Right lobe of liver (tissue), 4 donors: Measurements from ENCODE around the gene FBRSL1.

Source experiments
- CTCF ChIP-seq, 4 donors: fragments of 200-600 bp in 3 of 4; fragments of 450-650 bp in 1 of 4; IDR thresholded peaks; one replicate each; pipeline versions ENCODE4 v1.5.1 to v1.8.0; 2016 to 2022; ENCODE audit warnings: antibody characterized with exemption in 4 of 4, mild to moderate bottlenecking in 2 of 4
- POLR2A ChIP-seq: fragments of 450-650 bp; IDR thresholded peaks from one replicate; pipeline ENCODE4 v1.6.1; 2017; ENCODE audit warnings: antibody characterized with exemption, mild to moderate bottlenecking
- donor health status: DM: no; HTN: no; CAD: no.
- donor health status: DM: no; HTN: no; CAD: no.
- donor health status: DM: no; HTN: yes; CAD: no.

DNA sequence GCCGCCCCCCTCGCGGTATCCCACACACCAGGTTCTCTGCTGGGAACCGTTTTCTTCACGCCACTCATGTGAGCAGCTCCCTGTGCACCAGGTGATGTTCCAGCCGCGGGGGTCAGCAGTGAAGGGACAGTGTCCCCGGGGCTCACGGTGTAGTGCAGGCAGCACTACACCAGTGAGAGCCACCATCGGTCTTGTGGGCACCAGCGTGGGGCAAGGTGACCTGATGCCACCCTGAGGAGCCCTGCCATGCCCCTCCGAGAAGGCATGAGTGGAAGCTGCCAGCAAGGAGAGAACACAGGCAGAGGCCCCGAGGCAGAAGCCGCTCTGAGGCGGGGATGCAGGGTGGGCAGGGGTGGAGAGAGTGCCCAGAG, 11.5 kb upstream of the FBRSL1 start:
- TF ChIP-seq CTCF (IDR thresholded peaks at IDR 0.05) (no peak), POLR2A (no peak)
